ENCODE results near the gene SAG.

DNA sequence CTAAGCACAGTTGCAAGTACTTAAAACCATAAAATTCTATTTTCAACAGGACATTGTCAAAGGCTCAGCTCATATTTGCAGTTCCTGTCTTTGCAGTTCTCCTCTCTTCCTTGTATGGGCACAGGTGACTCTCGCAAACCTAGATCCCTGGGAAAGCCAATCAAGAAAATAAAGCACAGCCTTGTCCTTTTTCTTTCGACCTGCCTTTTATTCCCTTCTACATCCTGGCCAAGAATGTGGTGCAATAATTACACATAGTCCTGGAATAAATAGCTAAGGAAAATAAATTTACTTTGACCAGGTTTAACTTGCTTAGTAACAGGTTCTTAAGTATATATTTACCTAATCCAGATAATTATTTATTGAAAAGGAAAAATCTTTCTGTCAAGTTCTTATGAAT, 35.9 kb upstream of the SAG start:
- TF ChIP-seq, protein P1, sequence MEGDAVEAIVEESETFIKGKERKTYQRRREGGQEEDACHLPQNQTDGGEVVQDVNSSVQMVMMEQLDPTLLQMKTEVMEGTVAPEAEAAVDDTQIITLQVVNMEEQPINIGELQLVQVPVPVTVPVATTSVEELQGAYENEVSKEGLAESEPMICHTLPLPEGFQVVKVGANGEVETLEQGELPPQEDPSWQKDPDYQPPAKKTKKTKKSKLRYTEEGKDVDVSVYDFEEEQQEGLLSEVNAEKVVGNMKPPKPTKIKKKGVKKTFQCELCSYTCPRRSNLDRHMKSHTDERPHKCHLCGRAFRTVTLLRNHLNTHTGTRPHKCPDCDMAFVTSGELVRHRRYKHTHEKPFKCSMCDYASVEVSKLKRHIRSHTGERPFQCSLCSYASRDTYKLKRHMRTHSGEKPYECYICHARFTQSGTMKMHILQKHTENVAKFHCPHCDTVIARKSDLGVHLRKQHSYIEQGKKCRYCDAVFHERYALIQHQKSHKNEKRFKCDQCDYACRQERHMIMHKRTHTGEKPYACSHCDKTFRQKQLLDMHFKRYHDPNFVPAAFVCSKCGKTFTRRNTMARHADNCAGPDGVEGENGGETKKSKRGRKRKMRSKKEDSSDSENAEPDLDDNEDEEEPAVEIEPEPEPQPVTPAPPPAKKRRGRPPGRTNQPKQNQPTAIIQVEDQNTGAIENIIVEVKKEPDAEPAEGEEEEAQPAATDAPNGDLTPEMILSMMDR (IDR thresholded peaks at IDR 0.05), result no peak
- TF ChIP-seq POLR2A (IDR thresholded peaks at IDR 0.05), result no peak
- TF ChIP-seq POLR2AphosphoS5 (IDR thresholded peaks at IDR 0.05), result peak; percentile 93
